Gastrocnemius medialis (tissue), 4 donors: Measurements from ENCODE around the gene NDUFAF3.

Source experiments
- CTCF ChIP-seq, 5 experiments: fragments of 450-650 bp in 3 of 5; fragments of 200-600 bp in 2 of 5; sonication (generic) in 2 of 5; IDR thresholded peaks in 4 of 5; conservative IDR thresholded peaks in 1 of 5; 1 replicate in 4 of 5; 2 replicates in 1 of 5; pipeline ENCODE4 v1.5.1; 2016 to 2019; ENCODE audit warnings: antibody characterized with exemption in 5 of 5, mild to moderate bottlenecking in 3 of 5, moderate library complexity in 3 of 5
- POLR2A ChIP-seq, 2 donors: fragments of 450-650 bp; IDR thresholded peaks; one replicate each; pipeline ENCODE4 v1.6.1; 2017; ENCODE audit warnings: antibody characterized with exemption in 2 of 2, mild to moderate bottlenecking in 2 of 2, moderate library complexity in 2 of 2

GRCh38 chr3:48990636-48991469 is 31.1 kb upstream of the NDUFAF3 start:
- TF ChIP-seq CTCF (IDR thresholded peaks at IDR 0.05 in 4 of 5, conservative IDR thresholded peaks at IDR 0.05 in 1 of 5) (no peak), POLR2A (IDR thresholded peaks at IDR 0.05) (no peak)
